ENCODE results near the gene IL19.

Gene IL19

DNA sequence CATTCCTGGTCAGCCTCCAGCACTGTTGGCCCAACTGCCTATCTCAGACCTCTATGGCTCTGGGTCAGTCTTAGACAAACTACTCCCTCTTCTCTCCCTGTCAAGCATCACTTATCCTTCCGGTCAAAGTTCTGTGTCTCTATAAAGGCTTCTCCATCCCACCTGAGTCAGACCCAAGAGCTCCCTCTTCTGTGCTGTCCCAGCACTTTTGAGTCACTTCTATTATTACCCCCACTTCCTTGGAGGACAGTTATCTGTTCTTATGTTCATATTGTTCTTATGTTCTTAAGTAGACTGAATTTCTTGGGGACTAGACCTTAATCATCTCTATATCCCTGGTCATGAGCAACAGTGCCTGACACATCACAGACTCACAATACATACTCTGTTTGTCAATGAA, 30.9 kb downstream of the IL19 start:
- no peak for DNase-seq

DNA sequence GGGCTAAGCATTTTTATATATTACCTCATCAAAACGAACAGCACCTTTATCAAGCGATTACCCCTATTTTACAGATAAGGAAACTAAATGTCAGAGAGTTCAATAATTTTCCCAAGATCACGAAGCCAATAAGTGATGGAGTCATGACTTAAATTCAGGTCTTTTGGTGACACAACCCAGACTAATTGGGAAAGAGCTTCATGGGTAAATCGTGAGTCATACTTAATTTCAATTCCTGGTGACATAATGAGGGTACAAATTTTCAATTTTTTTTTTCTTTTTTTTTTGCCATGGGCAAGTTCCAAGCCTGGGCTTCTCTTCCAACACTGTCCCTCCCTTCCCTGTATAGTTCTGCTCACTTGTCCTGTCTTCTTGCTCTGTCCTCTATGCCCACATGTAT, 31.8 kb downstream of the IL19 start:
- no peak for DNase-seq

DNA sequence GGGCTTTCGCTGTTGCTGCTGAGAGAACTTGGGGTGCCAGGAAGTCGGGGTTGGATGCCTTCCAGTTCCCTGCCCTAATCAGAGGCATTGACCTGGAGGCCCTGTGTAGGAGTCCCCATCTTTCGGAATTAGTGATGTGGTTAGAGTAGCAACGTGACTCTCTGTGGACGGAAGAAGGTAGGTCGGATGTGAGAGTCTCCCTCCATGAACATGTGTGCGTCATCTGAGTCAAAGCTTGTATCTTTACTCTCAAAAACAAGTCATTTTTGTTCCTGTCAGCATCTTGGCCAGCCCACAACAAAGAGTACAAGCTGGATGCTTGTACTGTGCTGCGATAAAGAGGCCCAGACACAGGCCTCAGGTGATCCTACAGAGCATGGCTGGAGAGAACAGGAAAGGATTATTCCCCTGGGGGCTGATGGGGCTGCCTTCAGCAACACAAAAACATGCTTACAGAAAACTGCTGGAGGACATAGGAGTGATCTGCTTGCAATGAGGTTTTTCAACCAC, 32.7 kb downstream of the IL19 start:
- no peak for DNase-seq

DNA sequence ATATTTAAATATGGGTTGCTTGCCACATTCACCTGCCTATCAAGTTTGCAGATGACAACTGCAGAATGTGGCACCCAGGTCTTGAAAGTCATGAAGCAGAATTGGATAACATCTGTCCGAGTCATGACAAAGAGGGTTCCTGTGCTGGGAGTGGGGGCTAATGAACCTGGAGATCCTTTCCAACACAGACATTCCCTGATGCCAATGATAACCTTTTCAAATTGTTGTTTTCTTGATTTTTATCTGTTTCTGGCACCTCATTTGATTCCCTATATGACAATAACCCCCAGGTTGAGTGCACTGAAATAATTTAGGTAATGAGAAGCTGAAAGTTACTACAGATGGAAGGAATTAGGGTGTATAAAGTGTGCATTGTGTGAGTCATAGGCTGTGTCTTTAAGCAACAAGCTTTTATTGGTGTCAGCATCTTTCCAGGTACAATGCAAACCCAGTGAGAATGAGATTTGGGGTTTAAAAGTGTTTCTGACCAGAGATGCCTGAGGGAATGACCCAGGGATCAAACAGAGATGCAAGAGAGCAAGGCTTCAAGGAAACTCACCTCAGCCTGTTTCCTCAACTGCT, 33.7 kb downstream of the IL19 start:
- no peak for DNase-seq

DNA sequence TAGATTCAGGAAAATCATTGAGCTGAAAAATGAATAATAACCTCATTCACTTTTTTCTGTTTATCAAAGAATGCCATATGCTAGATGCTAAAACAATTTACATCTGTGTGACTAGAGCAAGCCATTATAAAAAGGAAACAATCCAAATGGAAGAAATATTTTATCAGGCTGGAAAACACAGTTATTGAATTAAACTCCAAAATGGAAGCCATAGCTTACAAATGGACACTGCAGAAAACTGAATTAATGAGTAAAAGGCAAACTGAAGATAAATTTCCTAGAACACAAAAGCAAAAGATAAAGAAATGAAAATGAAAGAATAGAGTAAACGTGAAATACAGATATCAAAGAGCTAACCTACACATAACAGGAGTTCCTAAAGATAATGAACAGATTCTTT, 34.8 kb downstream of the IL19 start:
- DNase-seq: no peak

DNA sequence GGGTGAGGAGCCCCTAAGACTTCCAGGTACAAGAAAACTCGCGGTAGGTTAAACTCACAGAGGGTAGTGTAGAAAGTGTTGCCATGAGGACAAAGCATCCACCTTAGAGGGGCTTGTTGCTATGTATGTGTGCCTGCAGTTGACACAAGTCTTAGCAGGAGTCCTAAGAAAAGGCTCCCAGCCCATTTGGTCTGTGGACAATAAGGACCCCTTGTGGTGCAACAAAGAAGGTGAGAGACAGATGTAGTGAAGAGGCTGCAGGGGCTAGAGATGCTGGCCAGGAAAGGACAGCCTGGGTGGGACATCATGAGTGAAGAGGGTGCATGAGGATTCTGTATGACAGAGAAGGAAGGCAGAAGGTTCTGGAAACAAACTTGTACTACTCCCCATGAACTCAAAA, 38.0 kb downstream of the IL19 start:
- DNase-seq: no peak

DNA sequence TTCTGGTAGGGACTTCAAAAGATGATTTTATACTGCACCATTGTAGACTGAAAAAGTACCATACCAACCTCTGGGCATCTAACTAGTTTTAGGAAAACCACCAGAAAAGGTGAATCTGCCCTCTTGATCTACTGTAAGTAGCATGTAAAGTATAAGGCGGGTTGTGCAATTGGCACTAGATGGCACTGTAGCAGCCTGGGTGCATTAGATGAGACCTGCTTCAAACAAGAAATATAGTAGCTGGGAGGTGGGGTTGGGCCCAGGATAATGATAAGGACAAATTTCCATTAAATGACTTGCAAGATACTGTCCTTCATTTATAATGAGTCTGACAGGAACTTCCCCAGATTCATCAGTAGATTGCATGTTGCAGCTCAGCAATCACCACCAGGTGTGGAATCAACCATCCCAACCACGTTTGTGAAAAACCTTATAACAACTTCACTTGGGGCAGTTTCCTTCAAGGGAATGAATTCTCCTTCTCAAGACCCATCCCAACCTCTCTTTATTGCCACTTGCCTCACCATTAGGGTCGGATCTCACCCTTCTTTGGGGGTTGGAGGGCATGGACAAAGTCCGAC, 39.0 kb downstream of the IL19 start:
- no peak for DNase-seq

DNA sequence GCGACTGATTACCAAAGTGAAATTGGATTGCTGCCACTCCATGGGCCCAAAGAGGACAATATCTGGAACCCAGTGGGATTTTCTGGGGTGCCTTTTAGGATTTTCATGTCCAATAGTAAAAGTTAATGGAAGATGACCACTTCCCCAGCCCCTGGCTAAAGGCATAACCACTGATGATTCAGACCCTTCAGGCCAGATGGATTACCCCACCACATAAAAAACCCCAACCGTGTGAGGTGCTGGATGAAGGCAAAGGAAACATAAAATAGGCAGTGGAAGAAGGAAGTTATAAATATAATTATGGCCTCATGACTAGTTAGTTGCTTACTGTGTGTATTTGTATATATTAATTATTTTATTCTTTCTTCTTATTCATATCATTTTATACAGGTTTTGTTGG, 41.9 kb downstream of the IL19 start:
- no peak for DNase-seq

DNA sequence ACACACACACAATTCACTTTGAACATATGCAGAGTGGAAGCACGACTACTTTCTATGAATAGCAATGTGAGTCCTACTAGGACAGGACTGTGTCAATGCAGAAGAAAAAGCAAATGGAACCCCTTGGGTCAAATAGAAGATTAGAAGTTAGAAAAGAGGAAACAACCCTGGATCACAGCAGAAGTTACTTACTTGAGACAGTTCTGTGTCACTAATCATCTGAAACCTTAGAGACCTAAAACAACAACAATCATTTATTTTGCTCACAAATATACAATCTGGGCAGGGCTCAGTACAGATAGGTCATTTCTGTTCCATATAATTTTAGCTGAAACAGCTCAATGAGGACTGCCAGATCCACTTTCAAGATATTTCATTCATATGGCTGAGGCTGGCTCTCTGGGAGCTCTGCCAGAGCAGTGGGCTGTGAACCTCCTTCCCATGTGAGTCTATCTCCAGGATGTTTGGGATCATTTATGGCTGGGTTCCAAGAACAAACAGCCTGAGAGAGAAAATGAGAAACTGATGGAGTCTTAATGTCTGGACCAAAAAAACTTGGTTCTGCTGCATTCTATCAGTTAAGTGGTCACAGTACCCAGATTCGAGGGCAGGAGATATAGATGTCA, 44.3 kb downstream of the IL19 start:
- DNase-seq: peak in 1 of 2 experiments; percentile 52

DNA sequence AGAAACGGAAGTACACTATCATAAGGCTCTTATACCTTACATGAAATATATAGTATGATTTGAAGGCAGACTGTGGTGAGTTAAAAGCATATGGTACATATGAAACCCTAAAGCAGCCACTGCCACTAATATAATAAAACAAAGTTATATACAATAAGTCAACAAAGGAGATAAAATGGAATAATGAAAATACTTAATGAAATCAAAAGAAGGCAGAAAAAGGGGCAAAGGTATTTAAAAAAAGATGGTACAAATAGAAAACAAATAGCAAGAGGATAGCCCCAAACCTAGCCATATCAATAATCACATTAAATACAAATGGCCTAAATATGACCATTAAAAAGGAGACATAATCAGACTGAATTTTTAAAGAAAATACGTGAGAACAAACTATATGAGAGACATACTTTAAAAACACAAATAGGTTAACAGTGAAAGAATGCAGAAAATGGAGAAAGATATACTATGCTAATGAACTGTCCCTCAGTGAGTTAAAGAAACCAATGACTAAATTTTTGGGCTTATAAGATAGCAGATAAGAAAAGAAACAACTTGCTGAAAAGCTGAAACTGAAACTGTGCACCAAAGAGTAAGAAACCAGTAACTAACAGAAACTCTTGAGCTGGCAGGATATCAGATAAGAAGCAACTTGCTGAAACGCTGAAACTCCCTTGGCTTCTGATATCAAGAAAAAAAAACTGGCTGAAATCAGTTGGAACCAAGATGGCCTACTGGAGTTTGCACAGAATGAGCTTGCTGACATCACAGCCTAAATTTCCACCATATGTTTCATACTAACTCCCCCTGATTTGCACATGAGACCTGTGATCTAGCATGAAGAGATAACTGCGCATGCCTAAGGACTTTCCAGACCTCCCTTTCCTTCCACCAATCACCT, 46.1 kb downstream of the IL19 start:
- DNase-seq: no peak

DNA sequence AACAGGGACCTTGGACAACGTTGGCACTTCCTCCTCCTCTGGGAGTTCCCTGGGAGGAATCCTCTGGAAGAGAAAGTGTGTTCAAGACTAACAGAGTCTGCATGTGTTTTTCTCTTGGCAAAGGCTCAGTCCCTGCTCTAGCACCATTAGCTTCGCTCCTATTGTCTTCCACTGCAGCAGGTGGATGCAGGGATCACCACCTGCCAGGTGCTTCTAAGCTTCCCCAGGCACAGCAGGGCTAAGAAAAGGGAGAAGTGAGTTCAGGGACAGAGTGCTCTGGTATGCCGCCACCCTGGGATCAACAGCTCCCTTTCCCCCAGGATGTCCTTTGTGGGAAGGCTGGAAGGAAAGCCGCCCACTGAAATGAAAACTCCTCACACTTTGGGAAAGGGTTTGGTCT, 50.9 kb downstream of the IL19 start:
- DNase-seq: peak in 1 of 2 experiments; percentile 14

DNA sequence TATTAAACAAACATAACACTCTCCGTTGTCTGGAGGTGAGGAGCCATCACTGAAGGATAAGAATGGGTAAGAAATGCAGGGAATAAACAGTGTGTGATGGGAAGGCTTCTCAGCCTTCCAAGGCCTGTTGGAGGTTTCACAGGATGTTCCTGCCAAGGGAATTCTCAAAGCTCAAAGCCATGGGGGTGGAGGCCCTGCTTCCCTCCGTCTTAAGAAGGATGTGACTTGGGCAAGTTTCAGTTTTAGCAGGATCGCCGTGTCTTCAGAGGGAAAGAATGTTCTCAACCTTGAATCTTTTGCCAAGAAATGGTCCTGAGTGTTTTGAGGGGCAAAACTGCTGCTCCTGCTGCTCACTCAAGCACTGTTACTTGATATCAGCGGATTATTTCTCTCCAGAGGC, 53.2 kb downstream of the IL19 start:
- no peak for DNase-seq

DNA sequence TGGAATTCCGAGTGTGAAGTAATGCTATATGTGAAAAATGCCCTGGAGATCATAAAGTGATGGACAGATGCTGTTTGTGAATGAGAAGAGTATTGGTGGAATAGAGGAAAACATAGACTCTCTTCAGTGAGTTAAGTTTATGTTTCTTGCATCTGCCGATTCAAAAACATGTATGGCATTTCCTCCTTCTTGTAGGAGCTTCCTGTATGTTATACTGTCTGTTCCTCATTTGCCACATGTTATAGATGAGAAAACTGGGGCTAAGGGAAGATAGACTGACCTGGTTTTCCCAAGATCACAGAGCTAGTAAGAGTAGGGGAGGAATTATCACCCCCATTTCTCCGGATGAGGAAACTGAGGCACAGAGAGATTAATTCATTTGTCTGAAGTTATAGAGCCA, 53.8 kb downstream of the IL19 start:
- no peak for DNase-seq

DNA sequence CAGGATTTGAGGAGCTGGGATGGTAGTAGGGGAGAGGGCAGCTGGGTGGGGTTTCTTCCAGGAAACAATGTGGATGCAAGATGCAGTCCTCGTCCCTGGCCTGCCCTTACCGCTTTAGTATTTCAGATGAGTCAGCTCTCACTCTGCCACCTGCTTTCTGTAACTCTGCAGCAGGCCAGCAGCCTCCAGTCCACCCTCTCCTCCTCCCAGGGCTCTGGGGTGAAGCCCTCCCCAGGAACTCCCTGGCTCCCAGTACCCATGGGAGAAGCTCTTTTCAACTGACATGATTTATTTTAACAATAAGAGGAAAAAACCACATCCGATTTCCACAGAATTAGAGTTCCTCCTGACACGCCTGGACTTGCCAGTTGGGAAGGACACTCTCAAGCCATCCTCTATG, 55.8 kb downstream of the IL19 start:
- DNase-seq: no peak

DNA sequence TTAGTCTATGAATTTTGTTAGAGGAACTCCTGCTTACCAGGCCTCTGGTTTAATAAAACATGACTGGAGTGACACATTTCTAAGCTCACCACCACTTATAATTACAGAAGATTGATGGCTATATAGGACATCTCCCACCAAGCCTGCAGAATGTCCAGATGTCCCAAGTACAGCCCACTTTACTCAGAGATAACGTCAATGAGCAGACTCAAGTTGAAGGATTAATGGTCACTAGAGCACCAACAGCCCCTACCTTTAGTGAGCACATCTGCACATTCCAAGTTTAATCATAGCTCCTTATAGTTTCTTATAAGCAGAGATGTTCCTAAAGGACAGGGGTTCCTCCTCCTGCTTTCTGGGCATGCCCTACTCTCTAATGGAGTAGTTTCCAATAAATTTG, 57.5 kb downstream of the IL19 start:
- no peak for DNase-seq

DNA sequence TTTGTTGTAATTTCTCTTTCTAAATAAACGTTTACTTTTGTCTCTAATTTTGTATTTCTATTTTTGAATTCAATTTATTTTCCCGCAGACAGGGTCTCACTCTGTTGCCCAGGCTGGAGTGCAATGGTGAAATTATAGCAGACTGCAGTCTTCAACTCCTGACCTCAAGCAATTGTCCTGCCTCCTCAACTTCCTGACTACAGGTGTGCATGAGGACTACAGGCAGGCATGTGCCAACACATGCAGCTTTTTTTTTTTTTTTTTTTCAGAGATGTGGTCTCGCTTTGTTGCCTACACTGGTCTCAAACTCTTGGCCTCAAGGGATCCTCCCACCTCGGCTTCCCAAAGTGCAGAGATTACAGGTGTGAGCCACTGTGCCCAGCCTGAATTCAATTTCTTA, 58.2 kb downstream of the IL19 start:
- DNase-seq: no peak

DNA sequence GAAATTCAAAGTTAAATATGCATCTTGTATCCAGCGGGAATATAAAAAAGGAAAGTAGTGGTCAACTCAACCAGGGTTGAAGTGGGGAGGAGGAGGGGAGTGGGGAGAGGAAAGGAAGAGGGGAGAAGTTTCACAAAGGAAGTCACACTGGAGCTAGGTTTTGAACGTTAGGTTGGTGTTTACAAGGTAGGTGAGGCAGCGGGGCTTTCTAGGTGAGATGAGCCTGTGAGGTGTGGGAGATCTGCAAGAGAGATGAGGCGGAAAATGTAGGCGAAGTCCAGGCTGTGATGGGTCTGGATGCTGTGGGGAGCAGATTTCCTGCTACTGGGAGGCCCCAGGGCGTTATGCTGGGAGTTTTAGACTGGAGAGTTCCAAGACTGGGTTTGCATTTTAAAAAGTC, 58.7 kb downstream of the IL19 start:
- DNase-seq: no peak

DNA sequence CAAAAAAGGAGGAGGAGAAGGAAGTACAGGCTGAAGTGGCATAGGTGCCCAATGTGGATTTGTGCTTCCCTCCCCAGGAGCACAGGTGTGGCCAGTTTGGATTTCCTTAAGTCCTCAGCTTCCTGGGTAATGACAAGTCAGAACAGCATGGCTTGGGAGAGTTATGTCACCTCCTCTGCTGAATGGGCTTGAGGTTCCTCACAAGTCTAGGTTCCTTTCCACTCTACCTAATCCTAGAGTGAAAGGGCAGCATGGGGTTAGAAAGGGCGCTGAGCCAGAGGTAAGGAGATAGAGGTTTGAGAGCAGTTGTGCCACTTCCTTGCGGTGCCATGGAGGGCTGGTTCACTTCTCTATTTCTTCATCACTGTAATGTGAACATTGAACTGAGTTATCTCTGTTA, 59.3 kb downstream of the IL19 start:
- no peak for DNase-seq

DNA sequence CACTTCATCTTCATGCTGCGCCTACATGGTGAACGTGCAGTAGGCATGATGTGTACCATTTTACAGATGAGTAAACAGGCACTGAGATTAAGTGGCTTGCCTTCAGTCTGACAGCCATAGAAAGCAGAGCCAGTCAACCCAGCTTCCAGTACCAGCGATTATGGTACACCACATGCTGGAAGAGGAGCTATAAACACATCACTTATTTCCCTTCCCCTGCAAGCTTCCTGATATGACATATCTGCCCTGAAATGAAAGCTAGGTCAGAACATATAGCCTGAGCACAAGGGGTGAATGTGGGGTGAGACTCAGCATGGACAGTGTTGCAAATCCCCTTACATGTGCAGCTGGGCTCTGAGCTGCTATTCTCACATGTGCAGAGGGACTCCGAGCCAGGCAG, 61.1 kb downstream of the IL19 start:
- DNase-seq: no peak

DNA sequence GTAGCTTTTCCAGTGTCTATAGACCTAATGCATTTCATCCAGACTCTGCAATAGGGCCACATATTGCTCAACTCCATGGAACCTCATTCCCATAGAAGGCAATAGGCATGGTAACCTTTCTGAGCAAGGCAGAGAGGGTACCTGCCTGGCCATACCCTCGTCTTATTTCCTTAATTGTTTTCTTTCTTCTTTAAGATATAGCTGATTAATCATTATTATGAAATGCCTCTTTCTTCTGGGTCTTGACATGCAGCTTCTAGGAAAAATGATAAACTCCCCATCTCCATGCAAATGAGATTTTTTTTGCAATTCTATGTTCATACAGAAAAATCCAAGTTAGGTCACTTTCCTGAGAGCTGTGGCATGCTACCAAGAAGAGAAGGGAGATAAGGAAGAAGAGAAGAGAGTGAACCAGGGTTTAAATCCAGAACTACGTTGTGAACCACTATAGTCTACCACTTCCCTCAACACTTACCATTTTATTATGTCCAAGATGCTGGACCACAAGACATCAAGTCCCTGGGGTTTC, 61.8 kb downstream of the IL19 start:
- DNase-seq: no peak

DNA sequence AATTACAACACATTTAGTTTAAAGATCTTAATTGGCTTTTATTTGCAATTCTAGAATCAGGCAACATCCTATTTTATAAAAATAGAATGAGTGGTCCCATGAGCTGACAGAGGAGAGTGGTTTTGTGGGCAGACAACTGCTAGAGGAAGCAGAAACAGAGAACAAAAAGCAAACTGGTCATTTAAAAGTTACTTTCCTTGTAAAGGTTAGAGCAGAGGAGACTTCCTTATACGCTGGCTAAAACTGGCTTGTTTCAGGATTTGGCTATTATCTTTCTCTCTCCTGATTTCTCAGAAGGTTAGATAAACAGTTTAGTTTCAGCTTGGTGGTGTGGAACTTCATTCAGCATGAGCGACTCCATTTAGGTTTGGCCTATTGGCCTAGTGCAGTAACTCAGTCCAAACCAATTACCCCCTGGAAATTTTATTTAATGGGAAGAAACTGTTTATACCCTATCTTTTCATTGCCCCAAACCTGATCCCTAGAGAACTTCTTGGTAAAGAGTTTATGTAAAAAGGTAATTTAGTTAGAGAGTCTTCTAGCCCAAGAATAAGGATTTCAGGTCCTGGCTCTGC, 62.6 kb downstream of the IL19 start:
- DNase-seq: no peak

DNA sequence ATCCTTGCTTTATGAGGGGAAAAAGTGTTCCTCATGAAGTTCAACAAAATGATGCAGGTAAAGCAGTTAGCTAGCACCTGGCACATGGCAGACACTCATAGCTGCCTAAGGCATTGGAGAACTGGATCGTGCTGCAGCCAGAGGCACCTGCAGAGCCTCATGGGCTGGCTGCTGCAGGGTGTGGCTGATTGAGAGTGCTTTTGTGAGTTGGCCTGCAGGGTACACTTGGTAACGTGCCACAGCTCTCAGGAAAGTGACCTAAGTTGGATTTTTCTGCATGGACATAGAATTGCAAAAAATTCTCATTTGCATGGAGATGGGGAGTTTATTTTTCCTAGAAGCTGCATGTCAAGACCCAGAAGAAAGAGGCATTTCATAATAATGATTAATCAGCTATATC, 63.2 kb downstream of the IL19 start:
- no peak for DNase-seq

DNA sequence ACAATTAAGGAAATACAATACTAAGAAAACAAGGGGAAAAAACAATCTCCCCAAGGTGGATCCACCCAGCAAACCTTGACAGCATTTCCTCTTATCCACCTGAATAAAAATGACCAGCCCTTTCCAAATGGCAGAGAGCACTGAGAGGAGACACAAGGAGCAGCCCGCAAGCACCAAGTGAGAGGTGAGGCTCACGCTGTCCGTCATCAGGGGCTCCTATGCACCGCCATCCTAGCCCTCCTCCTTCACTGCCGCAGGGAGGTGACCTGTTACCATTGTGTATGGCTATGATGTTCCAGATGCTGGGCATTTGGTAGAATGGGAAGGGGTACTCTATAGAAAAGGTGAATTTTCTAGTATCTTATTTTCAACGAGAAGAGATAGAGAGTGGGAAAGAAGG, 63.6 kb downstream of the IL19 start:
- DNase-seq: no peak

Data from NCI-H2081 (cell line).